Effector memory CD4-positive, alpha-beta T cell (primary cell): ENCODE data around the gene THADA.

ENCODE experiments used
- DNase-seq, 3 donors: peaks; one replicate each; pipeline ENCODE4 v3.0.0-alpha.2; 2020
- H3K27ac ChIP-seq: 2 replicates; pipeline ENCODE4 v1.7.0; 2013; ENCODE audit warnings: mild to moderate bottlenecking, low read length, moderate library complexity; ENCODE audit not compliant: insufficient read depth, poor library complexity, severe bottlenecking
- H3K27me3 ChIP-seq: replicated peaks from 2 replicates; pipeline ENCODE4 v1.7.0; 2013; ENCODE audit warnings: mild to moderate bottlenecking, low read length; ENCODE audit not compliant: insufficient read depth, control insufficient read depth, poor library complexity, severe bottlenecking
- H3K36me3 ChIP-seq: 2 replicates; pipeline ENCODE4 v1.7.0; 2013; ENCODE audit warnings: mild to moderate bottlenecking, low read length, moderate library complexity; ENCODE audit not compliant: control insufficient read depth, insufficient read depth
- H3K4me1 ChIP-seq: 2 replicates; pipeline ENCODE4 v1.7.0; 2013; ENCODE audit warnings: low read length, mild to moderate bottlenecking; ENCODE audit not compliant: control insufficient read depth, insufficient read depth, poor library complexity, severe bottlenecking
- H3K4me3 ChIP-seq: 2 replicates; pipeline ENCODE4 v1.7.0; 2013; ENCODE audit warnings: low read length, low read depth, mild to moderate bottlenecking; ENCODE audit not compliant: insufficient read depth, poor library complexity, severe bottlenecking
- H3K9me3 ChIP-seq: 2 replicates; pipeline ENCODE4 v1.7.0; 2013; ENCODE audit warnings: mild to moderate bottlenecking, low read length, moderate library complexity; ENCODE audit not compliant: control insufficient read depth

THADA gene

DNA sequence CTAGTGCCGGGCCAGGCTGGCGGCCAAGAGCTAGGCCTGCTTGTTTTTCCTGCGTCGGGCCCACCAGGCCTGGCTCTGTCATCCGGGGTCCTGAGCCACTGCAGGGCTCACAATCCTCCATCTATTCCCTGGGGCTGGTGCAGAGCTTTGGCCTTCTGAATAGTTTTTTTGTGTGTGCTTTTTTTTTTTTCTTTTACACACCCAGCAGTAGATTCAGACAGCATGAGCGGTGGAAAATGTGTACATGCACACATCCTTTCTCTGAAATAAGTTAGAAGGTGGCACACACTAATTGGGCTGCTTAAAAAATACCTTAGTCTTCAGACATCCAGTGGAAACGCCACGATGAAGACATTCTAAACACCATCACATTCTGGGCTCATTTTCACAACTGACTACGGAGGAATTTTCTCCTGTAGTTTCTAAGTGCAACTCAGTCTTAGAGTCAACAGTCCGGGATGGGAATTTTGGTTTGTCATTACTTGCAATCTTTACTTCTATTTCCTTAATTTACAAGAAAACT, 375.5 kb downstream of the THADA start:
- Histone ChIP-seq H3K27me3 (no peaks in the 10 kb centered on the region), H3K9me3 (no peaks in the 10 kb centered on the region), H3K27ac (peak overlapping the region; percentile 91), H3K36me3 (peaks cover 30% of the 10 kb centered on the region), H3K4me1 (peaks cover 37% of the 10 kb centered on the region), H3K4me3 (peak overlapping the region; percentile 95)
- no peak for DNase-seq

GRCh38 chr2:43219383-43220228, 376.2 kb downstream of the THADA start:
- Histone ChIP-seq H3K27ac (peak overlapping the region; percentile 91), H3K36me3 (peaks cover 23% of the 10 kb centered on the region), H3K9me3 (no peaks in the 10 kb centered on the region), H3K4me1 (peaks cover 37% of the 10 kb centered on the region), H3K4me3 (peak overlapping the region; percentile 95), H3K27me3 (no peaks in the 10 kb centered on the region)
- DNase-seq = peak; percentile 70 to 72 (median 72)

DNA sequence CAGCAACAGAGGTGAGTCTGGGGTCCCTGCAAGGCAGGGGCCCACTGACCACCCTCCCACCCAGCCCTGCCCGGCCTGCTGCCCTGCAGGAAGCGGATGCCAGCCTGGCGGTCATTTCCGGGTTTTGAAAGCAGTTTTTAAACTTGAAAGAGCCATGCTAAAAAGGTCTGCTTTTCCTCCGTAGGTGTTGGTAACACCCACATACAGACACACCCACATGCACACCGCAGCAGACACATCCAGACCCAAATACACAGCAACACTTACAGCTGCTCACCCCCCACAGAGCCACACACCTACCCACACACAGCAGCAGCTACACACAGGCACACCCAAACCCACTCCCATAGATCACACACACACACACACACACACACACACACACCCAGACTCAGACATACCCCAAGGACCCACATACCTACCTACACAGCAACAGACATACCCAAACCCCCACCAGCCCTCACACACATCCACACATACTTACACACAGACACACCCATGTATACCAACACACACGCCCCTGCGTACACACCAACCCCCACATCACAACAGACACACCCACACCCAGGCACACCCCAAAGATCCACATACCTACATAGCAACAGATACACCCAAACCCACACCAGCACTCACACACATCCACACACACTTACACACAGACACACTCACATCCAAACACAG, 377.0 kb downstream of the THADA start:
- Histone ChIP-seq H3K36me3 (peaks cover 18% of the 10 kb centered on the region), H3K27ac (peak overlapping the region; percentile 91), H3K27me3 (no peaks in the 10 kb centered on the region), H3K4me3 (peak overlapping the region; percentile 95), H3K4me1 (peaks cover 37% of the 10 kb centered on the region), H3K9me3 (no peaks in the 10 kb centered on the region)
- DNase-seq = peak; percentile 73 to 78 (median 74)

DNA sequence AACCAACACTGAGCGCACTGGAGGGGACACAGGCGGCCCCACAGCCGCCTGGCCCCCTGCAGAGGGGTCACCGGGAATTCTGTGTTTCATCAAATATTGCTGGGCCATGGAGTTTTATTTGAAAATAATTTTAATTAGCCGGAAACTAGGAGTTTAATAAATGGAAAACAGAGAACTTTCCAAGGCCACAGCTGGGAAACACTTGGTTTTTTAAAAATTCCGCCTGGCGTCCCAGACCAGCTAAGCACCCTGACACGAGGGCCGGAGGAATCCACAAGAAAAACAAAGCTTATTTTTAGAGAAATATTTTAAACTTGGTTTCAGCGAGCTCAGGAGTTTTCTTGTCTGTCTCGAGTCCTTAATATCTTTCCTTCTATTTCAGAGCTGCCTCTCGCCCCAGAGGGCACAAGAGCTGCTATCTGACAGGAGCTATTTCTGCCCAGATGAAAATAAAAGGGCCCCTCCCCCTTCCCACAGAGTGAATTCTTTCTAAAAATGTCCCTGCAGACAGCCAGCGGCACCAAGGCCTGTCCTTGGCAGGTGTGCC, 377.6 kb downstream of the THADA start:
- DNase-seq = no peak
- Histone ChIP-seq H3K27ac (peak overlapping the region; percentile 91), H3K4me1 (peaks cover 37% of the 10 kb centered on the region), H3K4me3 (peak overlapping the region; percentile 34), H3K27me3 (no peaks in the 10 kb centered on the region), H3K9me3 (no peaks in the 10 kb centered on the region), H3K36me3 (peaks cover 12% of the 10 kb centered on the region)

- no peak for DNase-seq
- no peaks in the 10 kb centered on the region for H3K27me3 ChIP-seq
- H3K9me3 ChIP-seq = no peaks in the 10 kb centered on the region
- peaks cover 37% of the 10 kb centered on the region for H3K4me1 ChIP-seq
- H3K27ac ChIP-seq = peak overlapping the region; percentile 91
- H3K4me3 ChIP-seq = peak overlapping the region; percentile 34
- peaks cover 5% of the 10 kb centered on the region for H3K36me3 ChIP-seq
These were observed 378.3 kb downstream of the THADA start for GRCh38 chr2:43217228-43218154.

DNA sequence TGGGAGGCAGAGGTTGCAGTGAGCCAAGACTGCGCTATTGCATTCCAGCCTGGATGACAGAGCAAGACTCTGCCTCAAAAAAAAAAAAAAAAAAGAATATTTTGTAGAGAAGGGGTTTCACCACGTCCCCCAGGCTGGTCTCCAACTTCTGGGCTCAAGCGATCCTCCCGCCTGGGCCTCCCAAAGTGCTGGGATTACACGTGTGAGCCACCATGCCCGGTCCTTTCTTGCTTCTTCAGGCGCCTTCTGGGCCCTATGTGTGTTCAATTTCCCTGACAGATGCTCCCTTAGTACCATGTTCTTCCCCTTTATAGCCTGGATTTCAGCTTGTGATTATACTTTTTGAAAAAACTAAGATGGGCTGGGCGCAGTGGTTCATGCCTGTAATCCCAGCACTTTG, 379.2 kb downstream of the THADA start:
- Histone ChIP-seq H3K4me1 (peaks cover 37% of the 10 kb centered on the region), H3K4me3 (no peak overlapping the region), H3K36me3 (no peaks in the 10 kb centered on the region), H3K27ac (no peak overlapping the region), H3K9me3 (no peaks in the 10 kb centered on the region), H3K27me3 (no peaks in the 10 kb centered on the region)
- no peak for DNase-seq

- peaks cover 31% of the 10 kb centered on the region for H3K4me1 ChIP-seq
- H3K4me3 ChIP-seq = no peak overlapping the region
- no peaks in the 10 kb centered on the region for H3K36me3 ChIP-seq
- no peaks in the 10 kb centered on the region for H3K27me3 ChIP-seq
- no peaks in the 10 kb centered on the region for H3K9me3 ChIP-seq
- H3K27ac ChIP-seq = no peak overlapping the region
- DNase-seq = no peak
These were observed 380.1 kb downstream of the THADA start for GRCh38 chr2:43215673-43216255.

- H3K27me3 ChIP-seq = no peaks in the 10 kb centered on the region
- H3K4me3 ChIP-seq = no peak overlapping the region
- H3K9me3 ChIP-seq = no peaks in the 10 kb centered on the region
- H3K36me3 ChIP-seq = no peaks in the 10 kb centered on the region
- peaks cover 21% of the 10 kb centered on the region for H3K4me1 ChIP-seq
- DNase-seq = no peak
- H3K27ac ChIP-seq = no peak overlapping the region
These were observed 381.6 kb downstream of the THADA start for GRCh38 chr2:43214253-43214652.

DNA sequence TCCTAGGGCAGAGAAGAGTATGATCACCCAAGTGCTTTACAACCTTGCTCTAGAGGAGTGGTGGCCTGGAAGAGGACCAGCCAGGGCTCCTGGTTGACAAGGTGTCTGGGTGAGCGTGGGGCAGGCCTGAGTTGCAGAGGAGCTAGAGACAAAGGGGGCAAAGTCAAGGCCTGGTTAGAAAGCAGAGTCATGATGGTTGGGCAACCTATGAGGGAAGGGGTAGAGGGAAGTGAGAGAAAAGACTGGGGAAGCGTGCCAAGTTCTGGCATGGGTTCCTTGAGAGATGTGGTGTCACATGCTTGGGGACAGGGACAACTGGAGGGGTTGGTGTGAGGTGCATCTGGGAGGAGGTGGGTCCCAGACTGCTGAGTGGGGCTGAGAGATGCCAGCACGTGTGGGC, 382.9 kb downstream of the THADA start:
- DNase-seq = no peak
- no peak overlapping the region for H3K27ac ChIP-seq
- H3K9me3 ChIP-seq = no peaks in the 10 kb centered on the region
- H3K4me3 ChIP-seq = no peak overlapping the region
- peaks cover 9% of the 10 kb centered on the region for H3K4me1 ChIP-seq
- H3K36me3 ChIP-seq = no peaks in the 10 kb centered on the region
- H3K27me3 ChIP-seq = no peaks in the 10 kb centered on the region
